NCI-H345 treated with DMSO at 0.1 percent for 48 hours (cell line): ENCODE data around the gene PROB1.
"Not testable (repeated sequence)": the region's sequence is repeated elsewhere in the genome, so short reads cannot be mapped to it uniquely, and the experiment has no call there.

Source experiments
- DNase-seq: peaks from one replicate; lab custom pipeline; 2025; ENCODE audit not compliant: unreplicated experiment; lab: John Stamatoyannopoulos, UW

PROB1 gene

DNA sequence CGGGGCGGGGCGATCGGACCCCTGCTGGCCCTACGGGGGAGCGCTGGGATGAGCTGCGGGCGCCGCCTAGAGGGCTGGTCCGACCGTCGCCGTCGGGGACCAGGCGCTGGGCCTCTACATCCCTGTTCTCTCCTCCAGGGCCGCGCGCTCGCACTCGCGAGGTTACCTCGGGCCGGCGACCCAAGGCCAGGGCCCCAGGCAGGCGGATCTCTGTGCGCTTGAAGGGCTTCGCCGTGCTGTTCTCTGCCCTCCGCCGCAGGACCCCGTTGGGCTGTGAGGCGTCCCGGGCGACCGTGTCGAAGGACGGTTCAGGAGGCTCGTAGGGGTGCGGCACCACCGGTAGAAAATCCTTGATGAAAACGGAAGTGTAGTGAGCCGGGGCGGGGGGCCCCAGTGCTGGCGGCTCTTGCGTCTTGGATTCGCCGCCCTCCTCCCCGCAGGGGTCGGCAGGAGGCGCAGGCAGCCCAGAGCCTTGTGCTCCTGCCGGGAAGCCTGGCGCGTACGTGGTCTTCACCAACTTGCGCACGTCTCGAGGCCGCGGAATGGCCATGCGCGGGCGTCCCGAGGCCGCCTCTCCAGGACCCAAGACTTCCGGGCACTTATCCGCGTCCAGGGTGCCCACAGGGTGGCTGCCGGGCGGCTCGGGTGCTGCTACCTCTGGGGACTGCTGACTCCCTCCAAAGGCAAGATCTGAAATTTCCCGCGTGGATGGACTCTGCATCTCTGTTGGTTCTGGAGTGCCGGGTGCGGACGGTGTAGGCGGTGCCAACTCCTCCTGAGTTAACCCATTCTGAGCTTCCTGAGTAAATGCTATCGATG, 2.0 kb downstream of the PROB1 start:
- DNase-seq = peak; percentile 31

- DNase-seq = no peak
Measured at GRCh38 chr5:139392324-139392677, 2.6 kb downstream of the PROB1 start.

DNA sequence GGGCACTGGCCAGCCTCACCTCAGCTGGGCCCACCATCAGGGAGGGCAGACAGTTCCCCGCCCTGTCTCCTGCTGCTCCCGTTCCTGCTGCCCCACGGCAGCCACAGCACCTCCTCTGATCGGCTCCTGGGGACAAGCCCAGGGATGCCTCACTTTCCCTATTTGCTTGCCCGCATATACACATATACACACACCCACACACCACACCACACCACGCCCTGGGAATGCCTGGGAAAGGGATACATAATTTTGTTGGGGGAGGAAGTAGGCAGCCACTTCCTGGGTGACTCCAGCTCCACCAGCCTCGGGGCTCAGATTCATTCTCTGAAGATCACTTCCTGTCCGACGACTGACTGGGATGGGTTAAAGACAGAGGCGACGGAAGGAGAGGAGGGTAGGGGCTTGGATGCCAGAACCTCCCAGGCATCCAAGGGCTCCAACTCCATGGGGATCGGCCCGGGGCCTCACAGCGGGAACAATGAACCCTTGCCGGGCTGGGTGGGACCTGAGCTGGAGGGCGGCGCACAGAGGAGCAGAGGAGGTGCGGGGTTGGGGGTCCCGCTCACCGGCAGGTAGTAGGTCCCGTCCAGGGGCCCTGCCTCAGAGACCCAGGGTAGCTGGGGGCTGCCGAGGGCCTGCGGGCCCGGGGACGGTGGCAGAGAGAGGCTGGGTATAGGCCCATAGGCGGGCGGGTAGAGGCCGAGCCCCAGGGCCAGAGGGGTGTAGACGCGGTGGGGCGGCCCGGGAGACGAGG, 3.2 kb downstream of the PROB1 start:
- no peak for DNase-seq

GRCh38 chr5:139390639-139391569, 4.0 kb downstream of the PROB1 start:
- no peak for DNase-seq

DNA sequence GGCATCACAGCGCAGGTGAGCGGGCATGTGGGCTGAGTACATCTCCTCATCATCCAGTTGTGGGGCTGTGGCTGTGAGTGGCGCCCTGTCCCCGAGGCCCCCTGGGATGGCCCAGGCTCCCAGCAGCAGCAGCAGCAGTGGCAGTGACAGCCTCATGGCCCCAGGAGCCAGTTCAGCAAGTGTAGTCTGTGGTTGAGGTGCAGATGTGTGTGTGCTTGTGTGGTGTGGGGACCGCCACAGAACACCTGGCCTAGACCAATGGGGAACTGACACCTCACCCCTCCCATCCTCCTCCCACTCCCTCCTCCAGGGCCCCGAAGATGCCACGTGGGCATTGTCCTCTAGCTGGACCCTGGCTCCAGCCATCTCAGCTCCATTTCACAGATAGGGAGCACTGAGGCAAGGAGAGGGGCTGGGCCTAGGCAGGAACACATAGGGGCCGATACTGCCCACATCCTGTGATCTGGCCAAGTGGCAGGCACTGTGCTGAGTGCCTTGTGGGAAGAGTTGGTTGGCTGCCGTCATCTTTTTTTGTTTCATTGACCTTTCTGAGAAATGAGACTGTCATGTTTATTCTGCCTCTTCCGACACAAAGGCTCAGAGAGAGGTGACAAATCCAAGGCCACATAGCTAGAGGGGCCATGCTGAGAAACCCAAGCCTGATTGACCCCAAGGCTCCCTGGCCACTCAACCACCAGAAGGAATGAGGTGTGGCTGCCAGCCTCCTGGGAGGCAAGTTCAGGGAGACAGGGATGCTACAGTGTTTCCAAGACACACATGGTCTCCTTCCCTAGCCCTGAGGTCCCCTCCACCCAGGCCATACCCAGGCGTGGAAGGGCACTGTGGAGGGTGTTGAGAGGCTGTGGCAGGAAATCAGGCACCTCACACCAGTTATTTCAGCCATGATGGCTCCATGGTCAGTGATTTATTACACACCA, 4.9 kb downstream of the PROB1 start, which contains the start of gene MZB1:
MZB1 (minus strand) TSS at position 213 of the 938 bp plus-strand sequence; CDS start at position 156, 57 bp downstream.
- no peak for DNase-seq

GRCh38 chr5:139388198-139388821, 6.6 kb downstream of the PROB1 start:
- DNase-seq = no peak

DNA sequence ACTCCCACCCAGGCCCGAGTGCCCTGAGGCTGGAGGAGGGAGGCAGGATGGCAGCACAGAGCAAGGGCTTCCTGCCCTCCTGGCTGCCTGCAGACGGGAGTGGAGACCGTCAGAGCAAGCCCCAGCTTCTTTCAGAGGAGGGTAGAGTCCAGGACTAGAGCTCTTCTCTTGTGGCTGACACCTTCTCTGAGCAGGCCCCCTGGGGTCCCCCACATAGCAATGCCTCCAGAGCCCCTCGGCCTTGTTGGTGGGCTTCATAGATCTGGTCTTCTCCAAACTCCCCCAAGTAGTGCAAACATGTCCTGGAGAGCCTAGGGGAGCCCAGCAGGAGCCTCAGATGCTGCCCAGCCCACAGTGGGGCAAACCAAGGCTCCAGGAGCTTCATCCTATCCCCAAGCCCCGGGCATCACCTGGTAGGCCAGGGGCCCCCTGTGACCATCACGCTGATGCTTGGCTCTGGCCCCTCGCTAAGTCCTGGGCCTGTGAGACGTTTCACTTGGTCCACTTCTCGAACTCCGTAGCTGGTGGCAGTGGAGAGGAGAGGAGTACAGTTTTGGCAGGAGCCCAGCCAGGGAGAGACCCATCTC, 7.2 kb downstream of the PROB1 start:
- no peak for DNase-seq

GRCh38 chr5:139386956-139387355, 7.9 kb downstream of the PROB1 start:
- DNase-seq = not testable (repeated sequence)

- DNase-seq = no peak
Measured at GRCh38 chr5:139386050-139386438, 8.9 kb downstream of the PROB1 start.

DNA sequence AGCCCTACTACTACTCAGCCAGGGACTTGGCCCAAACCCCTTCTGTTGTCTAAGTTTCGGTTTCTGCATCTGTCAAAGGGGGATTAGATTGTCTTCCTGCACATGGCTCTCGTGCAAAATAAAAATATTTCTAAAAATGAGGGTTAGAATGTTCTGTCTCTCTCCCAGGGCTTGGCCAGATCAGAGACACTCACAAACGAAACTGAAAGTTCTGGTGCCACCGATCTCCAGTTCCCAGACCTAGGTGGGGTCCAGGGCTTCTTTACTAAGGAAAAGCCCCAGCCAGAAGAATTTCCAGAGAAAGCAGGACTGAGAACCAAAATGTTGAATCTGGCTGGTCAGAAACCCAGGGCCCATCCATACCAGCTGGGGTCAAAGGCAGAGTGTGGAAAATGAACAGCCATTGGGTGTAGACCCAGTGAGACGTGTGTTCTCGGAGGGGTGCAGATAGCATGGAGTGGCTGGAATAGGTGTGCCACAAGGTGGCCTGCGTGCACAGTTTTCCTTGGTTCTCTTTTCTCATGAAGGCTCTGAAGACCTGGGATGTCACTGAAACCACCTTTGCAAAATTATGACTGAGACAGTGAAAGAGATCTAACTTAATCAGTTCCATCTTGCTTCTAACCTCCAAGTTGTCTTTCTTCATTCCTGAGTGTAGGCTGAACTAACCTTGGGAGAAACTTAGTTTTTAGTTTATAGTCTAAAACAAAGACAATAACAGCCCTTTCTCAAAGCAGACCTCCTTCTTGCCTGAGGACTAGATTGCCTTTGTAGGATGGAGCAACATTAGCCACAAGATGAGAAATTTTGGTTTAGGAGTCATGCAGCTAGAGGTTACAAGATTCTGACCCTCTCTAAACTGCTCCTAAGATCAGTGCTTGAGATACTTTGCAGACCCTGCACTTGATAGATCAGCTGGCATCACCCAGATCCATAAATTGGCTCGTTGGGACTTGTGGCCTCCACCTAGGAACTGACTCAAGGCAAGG, 9.5 kb downstream of the PROB1 start:
- DNase-seq = no peak

DNA sequence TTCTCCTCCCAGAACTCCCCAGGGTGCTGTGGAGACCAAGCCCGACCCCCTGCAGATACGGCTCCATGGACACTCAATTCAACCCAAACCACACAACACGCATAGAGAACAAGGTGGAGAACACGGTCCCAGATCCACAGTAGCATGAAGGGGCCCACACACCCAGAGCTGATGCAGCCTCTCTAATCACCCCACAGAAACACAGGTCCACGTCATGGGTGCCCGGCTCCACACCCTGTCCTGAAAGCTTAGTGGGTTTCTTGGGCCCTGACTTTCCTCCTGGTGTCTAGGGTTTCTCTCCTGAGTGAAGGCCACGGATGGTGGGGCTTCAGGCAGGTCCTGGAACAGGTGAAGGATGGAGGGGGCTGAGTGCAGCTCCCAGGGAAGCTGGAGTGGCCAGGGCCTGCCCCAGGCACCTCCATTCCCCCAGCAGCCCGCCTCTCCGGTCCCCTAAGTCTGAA, 10.3 kb downstream of the PROB1 start:
- no peak for DNase-seq

DNA sequence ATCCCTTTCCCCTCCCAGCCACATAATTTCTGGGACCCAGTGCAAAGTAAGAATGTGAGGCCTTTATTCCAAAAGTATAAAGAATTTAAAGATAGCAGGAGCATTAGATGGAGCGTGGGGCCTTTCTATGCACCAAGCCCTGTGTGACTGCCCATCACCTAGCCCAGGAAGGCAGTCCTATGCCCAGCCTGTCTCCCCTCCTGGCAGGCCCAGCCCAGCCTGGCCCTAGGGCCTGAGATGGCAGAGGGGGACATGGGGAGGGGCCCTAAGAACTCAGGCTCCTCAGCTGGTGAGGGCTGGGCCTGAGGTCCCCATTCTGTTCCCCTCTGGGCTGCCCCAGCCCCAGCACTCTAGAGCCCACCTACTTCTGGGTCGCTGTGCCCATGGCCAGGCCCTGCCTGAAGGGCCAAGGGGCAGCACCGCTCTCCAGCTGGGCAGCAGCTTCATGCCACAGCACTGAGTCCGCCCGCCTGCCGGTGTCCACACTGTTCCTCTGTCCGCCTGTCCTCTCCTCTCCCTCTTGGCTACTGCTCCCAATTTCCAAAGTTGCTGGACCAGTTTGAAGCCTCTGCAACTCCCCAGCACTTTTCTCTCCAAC, 10.8 kb downstream of the PROB1 start:
- DNase-seq = no peak

DNA sequence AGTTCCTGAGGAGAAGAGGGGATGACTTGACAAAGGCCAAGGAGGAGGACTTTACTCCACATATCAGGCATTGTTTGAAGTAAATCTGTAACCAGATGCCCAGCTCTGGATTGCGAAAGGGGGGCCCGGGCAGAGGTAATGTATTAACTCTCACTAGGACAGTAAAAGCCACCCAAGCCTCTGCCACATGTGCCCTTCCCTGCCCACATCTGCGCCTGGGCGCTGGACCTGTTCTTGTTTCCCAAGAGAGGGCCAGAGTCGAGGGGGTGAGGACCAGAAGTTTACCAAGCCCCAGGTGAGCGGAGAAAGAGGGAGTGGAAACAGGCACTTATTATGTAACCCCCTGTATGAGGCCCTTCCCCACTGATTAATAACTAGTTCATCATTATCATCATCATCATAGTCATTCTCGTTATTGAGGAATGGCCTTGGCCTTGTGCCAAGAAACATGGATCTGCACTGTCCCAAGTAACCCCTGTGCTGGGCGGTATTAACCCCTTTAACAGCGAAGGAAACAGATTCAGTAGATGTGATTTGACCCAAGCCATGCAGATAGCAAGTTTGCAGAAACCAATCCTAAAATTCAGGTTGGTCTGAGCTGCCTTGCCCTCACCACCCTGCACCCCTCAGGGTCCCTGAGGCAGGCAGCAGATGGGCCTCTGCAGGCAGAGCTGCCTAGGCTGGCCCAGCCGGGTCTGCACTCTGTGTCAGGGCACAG, 11.5 kb downstream of the PROB1 start, which contains the start of gene SLC23A1:
SLC23A1 (minus strand) TSS at position 23 of the 718 bp plus-strand sequence. CDS start 44 bp downstream, outside the sequence.
- no peak for DNase-seq

DNA sequence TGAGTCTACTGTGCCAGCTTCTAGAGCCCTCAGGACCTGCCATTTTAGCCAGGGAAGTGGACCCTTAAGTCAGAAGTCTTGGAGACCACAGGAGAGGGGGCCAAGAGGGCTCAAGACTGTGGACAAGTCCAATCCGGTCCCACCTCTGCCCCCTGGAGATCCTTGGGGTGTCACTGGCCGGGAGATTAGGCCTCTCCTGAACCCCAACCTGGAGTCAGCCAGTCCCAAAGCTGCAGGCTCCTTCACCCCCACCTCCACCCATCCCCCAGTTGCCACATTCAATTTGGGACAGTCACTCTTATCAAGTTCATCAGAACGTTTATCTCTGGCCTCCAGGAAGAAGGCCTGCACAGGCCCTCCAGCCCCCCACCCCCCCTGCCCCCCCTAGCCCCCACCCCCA, 12.1 kb downstream of the PROB1 start:
- DNase-seq = no peak

DNA sequence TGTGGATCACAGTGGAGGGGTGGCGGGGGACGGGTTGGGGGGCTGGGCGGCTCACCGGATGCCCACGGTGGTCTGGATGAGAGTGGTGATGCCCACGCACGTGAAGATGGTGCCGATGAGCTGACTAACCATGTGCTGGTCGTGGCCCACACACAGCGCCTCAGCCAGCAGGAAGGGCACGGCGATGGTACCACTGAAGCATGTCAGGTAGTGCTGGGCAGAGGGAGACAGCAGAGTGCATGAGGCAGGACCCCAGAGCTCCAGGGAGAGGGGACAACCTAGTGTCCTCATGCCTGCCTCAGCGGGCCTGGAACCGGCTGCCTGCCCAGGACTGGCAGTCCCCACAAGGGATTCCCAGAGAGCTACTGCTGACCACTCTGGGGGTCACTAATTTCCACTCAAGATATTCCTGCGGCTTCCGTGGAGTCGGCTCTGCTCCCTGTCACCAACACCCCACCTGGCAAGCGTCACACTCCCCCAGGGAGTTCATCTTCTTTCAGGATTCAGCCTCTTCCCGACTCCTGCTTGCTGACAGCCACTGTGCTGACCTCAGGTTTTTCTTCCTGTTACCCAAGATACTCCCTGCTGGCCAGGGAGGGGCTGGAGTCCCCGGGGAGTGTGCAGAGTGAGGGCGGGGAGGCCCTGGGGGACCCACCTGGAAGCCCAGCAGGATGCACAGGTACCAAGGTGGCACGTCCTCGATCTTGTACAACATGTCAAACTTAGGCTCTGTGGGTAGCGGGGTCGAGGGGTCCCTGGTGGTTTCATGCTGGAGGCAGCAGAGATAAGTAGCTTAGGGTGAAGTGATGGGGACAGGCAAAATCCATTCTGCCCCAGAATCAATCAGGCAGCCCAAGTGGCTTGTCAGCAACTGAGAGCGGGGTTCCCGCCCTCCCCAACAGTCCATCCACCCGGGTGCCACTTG, 12.8 kb downstream of the PROB1 start:
- no peak for DNase-seq
